GM12878 (cell line): Measurements from ENCODE around the gene FCHSD2. TPM values are rescaled to one million over a fixed set of nuclear protein-coding genes. Genes with fewer than 3 reads are reported as not detected.

Experiments
- ATAC-seq: fragments of 200-7000 bp; cut with Tn5 transposase; 3 replicates; pipeline ENCODE4 v1.9.1; 2020; ENCODE audit warnings: mild to moderate bottlenecking, moderate library complexity
- BruUV-seq: library from RNA; stranded (reverse); fragments of 400-500 nt; replicated peaks from 2 replicates; lab custom pipeline; 2021; lab: Mats Ljungman, UMichigan
- CTCF ChIA-PET: fragments of 300-600 bp; sonication (Branson Sonifier 250); formaldehyde crosslinking; extraction: SDS; loops from one replicate; lab custom pipeline; 2021; ENCODE audit warnings: inconsistent platforms; lab: Yijun Ruan, JAX
- POLR2A ChIA-PET: fragments of 350-600 bp; formaldehyde crosslinking; extraction: SDS; loops from one replicate; lab custom pipeline; 2021; ENCODE audit warnings: inconsistent platforms; lab: Charles Lee
- RAD21 ChIA-PET: fragments of 300-600 bp; sonication (Branson Sonifier 250); formaldehyde crosslinking; loops from one replicate; lab custom pipeline; 2023; ENCODE audit warnings: antibody characterized with exemption; ENCODE audit not compliant: unreplicated experiment; lab: Charles Lee
- SMC1A ChIA-PET: fragments of 300-600 bp; sonication (Branson Sonifier 250); formaldehyde crosslinking; loops from one replicate; lab custom pipeline; 2023; ENCODE audit not compliant: unreplicated experiment, uncharacterized antibody; lab: Charles Lee
- DNase-seq: peaks from one replicate; pipeline ENCODE4 v3.0.0-alpha.2; 2011; ENCODE audit warnings: low read depth, low spot score
- FAIRE-seq: peaks from 3 replicates; lab custom pipeline; 2011; peaks lifted over from hg19 to GRCh38; lab: Jason Lieb, UNC
- H2AFZ ChIP-seq: 2 replicates; pipeline ENCODE4 v1.6.0; 2011; ENCODE audit warnings: low read depth, low read length, control low read depth; ENCODE audit not compliant: control insufficient read depth
- H3K27ac ChIP-seq: 2 replicates; pipeline ENCODE4 v1.5.1; 2011; ENCODE audit warnings: control low read depth; ENCODE audit not compliant: control insufficient read depth, insufficient read depth
- H3K27me3 ChIP-seq, 2 experiments: replicated peaks in 1 of 2; 2 replicates each; pipeline versions ENCODE4 v1.6.0 to v1.6.1; 2011; ENCODE audit warnings: low read length in 1 of 2; ENCODE audit not compliant: control insufficient read depth in 2 of 2, insufficient read depth in 2 of 2
- H3K36me3 ChIP-seq, 2 experiments: 2 replicates each; pipeline ENCODE4 v1.5.1; 2011; ENCODE audit warnings: low read length in 1 of 2; ENCODE audit not compliant: control insufficient read depth in 2 of 2, insufficient read depth in 2 of 2
- H3K4me1 ChIP-seq: 2 replicates; pipeline ENCODE4 v1.6.1; 2011; ENCODE audit warnings: mild to moderate bottlenecking, low read length, moderate library complexity, mixed read lengths; ENCODE audit not compliant: control insufficient read depth, insufficient read depth
- H3K4me2 ChIP-seq: 2 replicates; pipeline ENCODE4 v1.6.0; 2011; ENCODE audit warnings: control low read depth; ENCODE audit not compliant: control insufficient read depth, insufficient read depth
- H3K4me3 ChIP-seq: fragments of 200-600 bp; sonication (generic); 2 replicates; pipeline ENCODE4 v1.5.1; 2016
- H3K79me2 ChIP-seq: 2 replicates; pipeline ENCODE4 v1.6.0; 2011; ENCODE audit warnings: low read length; ENCODE audit not compliant: control insufficient read depth, insufficient read depth
- H3K9ac ChIP-seq: 2 replicates; pipeline ENCODE4 v1.8.0; 2011; ENCODE audit warnings: low read length, control low read depth, mixed read lengths; ENCODE audit not compliant: control insufficient read depth, insufficient read depth
- H3K9me3 ChIP-seq: replicated peaks from 3 replicates; pipeline ENCODE4 v1.5.1; 2011; ENCODE audit warnings: mild to moderate bottlenecking, low read length; ENCODE audit not compliant: control insufficient read depth, insufficient read depth
- H4K20me1 ChIP-seq: 2 replicates; pipeline ENCODE4 v1.6.0; 2011; ENCODE audit not compliant: control insufficient read depth, insufficient read depth
- ATF3 ChIP-seq: IDR thresholded peaks from 2 replicates; pipeline ENCODE4 v1.6.1; 2011; ENCODE audit warnings: low read depth, mild to moderate bottlenecking, low read length, moderate library complexity, borderline replicate concordance; ENCODE audit errors: extremely low read depth
- CBX3 ChIP-seq: fragments of 200-600 bp; sonication (generic); IDR thresholded peaks from 2 replicates; pipeline ENCODE4 v1.6.1; 2016; ENCODE audit warnings: low read depth, borderline replicate concordance
- CBX5 ChIP-seq: sonication (generic); IDR thresholded peaks from 2 replicates; pipeline ENCODE4 v1.6.1; 2016; ENCODE audit warnings: low read depth, moderate library complexity, mild to moderate bottlenecking, inconsistent platforms
- FOXM1 ChIP-seq: IDR thresholded peaks from 2 replicates; pipeline ENCODE4 v1.6.1; 2012; ENCODE audit warnings: low read depth, mild to moderate bottlenecking, inconsistent platforms, low read length, moderate library complexity
- HDAC6 ChIP-seq: fragments of 200-600 bp; sonication (generic); IDR thresholded peaks from one replicate; pipeline ENCODE4 v1.8.0; 2017; ENCODE audit warnings: antibody characterized with exemption; ENCODE audit not compliant: unreplicated experiment
- NFXL1 ChIP-seq: fragments of 450-650 bp; IDR thresholded peaks from 2 replicates; pipeline ENCODE4 v1.6.1; 2017; ENCODE audit warnings: antibody characterized with exemption, mild to moderate bottlenecking, borderline replicate concordance
- NRF1 ChIP-seq: conservative IDR thresholded peaks from 2 replicates; pipeline ENCODE4 v1.6.1; 2011; ENCODE audit warnings: mild to moderate bottlenecking, low read depth, low read length, improper control_type of control experiment
- SMARCA5 ChIP-seq: fragments of 450-650 bp; IDR thresholded peaks from 2 replicates; pipeline ENCODE4 v1.6.1; 2017; ENCODE audit warnings: mild to moderate bottlenecking
- TBL1XR1 ChIP-seq: IDR thresholded peaks from 2 replicates; pipeline ENCODE4 v1.6.1; 2012; ENCODE audit warnings: low read depth, low read length, improper control_type of control experiment
- ZBED1 ChIP-seq: IDR thresholded peaks from 2 replicates; pipeline ENCODE4 v1.6.1; 2016; ENCODE audit warnings: borderline replicate concordance
- ZSCAN29 ChIP-seq: fragments of 450-650 bp; IDR thresholded peaks from 2 replicates; pipeline ENCODE4 v1.6.1; 2017; ENCODE audit warnings: mild to moderate bottlenecking, moderate library complexity
- WGBS: methylation state at CpG from one replicate; pipeline ENCODE4 v1.1.6; 2016; ENCODE audit warnings: low lambda C conversion rate; ENCODE audit not compliant: insufficient replicate concordance, insufficient coverage; ENCODE audit errors: missing lambda C conversion rate; 5-methylcytosine and 5-hydroxymethylcytosine counted together
- in situ Hi-C: fragments of 300-500 bp; cut with MboI; formaldehyde crosslinking; loops from 9 replicates; pipeline ENCODE4 v1.14.3; 2018; ENCODE audit warnings: mixed read lengths
- intact Hi-C: fragments of 100-400 bp; cut with micrococcal nuclease; formaldehyde crosslinking; loops from one replicate; pipeline ENCODE4 v1.14.2; 2022; ENCODE audit not compliant: unreplicated experiment
- polyA plus RNA-seq, 11 experiments: library from polyadenylated mRNA; depleted of rRNA in 4 of 11; unstranded in 6 of 11; stranded (reverse) in 5 of 11; fragments of >200 nt; fragmentation: Nextera tagmentation in 4 of 11; fragmentation: Illumina TruSeq in 1 of 11; extraction: Ambion mirVana in 4 of 11; extraction: Trizol in 1 of 11; gene quantifications; 1 replicate in 1 of 11; 2 replicates in 10 of 11; pipeline versions ENCODE4 v1.2.1 to v1.2.3, GENCODE V29; 2011 to 2016; ENCODE audit warnings: inconsistent platforms in 2 of 11, missing spikeins in 2 of 11, low read depth in 1 of 11
- total RNA-seq, 4 experiments: library from RNA; depleted of rRNA in 3 of 4; stranded (reverse); fragments of >200 nt in 3 of 4; fragmentation: Illumina TruSeq in 1 of 4; extraction: Trizol in 1 of 4; gene quantifications; 2 replicates each; pipeline versions ENCODE4 v1.2.1 to v1.2.3, GENCODE V29; 2013 to 2021
- TF ChIP-seq, protein P1 (sequence below): IDR thresholded peaks from 2 replicates; pipeline ENCODE4 v1.6.1; 2012; ENCODE audit warnings: low read length, inconsistent platforms
- TF ChIP-seq, protein P2 (sequence below): IDR thresholded peaks from 2 replicates; pipeline ENCODE4 v1.6.1; 2012; ENCODE audit warnings: improper control_type of control experiment, low read depth, low read length; ENCODE audit not compliant: insufficient replicate concordance
- TF ChIP-seq, protein P3 (sequence below): fragments of 450-650 bp; IDR thresholded peaks from 2 replicates; pipeline ENCODE4 v1.6.1; 2016; ENCODE audit warnings: mild to moderate bottlenecking

Gene FCHSD2
- total and polyA plus RNA-seq, 10 of the 15 experiments (the other 5 are each of a cell fraction or from before 2014, with no cell fraction given), result 13.2 to 89.8 (median 47.8) TPM

- BruUV-seq, result TSS peak; percentile 89
- Histone ChIP-seq H3K27me3 (no peaks in the 10 kb centered on the region), H4K20me1 (no peaks in the 10 kb centered on the region), H2AFZ (peak overlapping the region; percentile 57), H3K36me3 (peaks cover 0 to 3% of the 10 kb centered on the region in 2 experiments; a peak in 1 of 4 replicates), H3K79me2 (peaks cover 44% of the 10 kb centered on the region), H3K4me1 (peaks cover 49% of the 10 kb centered on the region), H3K4me2 (peak overlapping the region; percentile 89), H3K27ac (peak overlapping the region; percentile 99), H3K9ac (peak overlapping the region; percentile 82), H3K4me3 (peak overlapping the region; percentile 61), H3K9me3 (no peaks in the 10 kb centered on the region)
- under 1% methylated on average over 13 of the region's 13 CpGs for WGBS
- in situ Hi-C loops (no loop called here), intact Hi-C loops (no loop called here)
- ChIA-PET RAD21 (interaction anchor here (0.7 to 22.1 kb wide), 13 partner anchors 13 to 349 kb away, joined by 3 to 441 read pairs (median 3); no protein-coding TSS in a partner anchor), POLR2A (interaction anchor here (0.6 to 18.6 kb wide), 12 partner anchors 8 to 350 kb away, joined by 3 to 384 read pairs (median 4); partner anchors contain the start of gene STARD10), CTCF (interaction anchor here (0.5 to 8.9 kb wide), 12 partner anchors 9 to 381 kb away, joined by 3 to 98 read pairs (median 6); no protein-coding TSS in a partner anchor), SMC1A (interaction anchor here (0.8 to 37.3 kb wide), 7 partner anchors 9 to 312 kb away, joined by 3 to 926 read pairs (median 4); no protein-coding TSS in a partner anchor)
- FAIRE-seq (peak; percentile 41), DNase-seq (no peak), ATAC-seq (peak; percentile 2; the same call in 1 of the 3 replicates)
- no peak for TF ChIP-seq HDAC6
- TF ChIP-seq, protein P1, sequence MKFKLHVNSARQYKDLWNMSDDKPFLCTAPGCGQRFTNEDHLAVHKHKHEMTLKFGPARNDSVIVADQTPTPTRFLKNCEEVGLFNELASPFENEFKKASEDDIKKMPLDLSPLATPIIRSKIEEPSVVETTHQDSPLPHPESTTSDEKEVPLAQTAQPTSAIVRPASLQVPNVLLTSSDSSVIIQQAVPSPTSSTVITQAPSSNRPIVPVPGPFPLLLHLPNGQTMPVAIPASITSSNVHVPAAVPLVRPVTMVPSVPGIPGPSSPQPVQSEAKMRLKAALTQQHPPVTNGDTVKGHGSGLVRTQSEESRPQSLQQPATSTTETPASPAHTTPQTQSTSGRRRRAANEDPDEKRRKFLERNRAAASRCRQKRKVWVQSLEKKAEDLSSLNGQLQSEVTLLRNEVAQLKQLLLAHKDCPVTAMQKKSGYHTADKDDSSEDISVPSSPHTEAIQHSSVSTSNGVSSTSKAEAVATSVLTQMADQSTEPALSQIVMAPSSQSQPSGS, result no peak
- no peak for TF ChIP-seq CBX5
- no peak for TF ChIP-seq SMARCA5
- no peak for TF ChIP-seq ZSCAN29
- no peak for TF ChIP-seq FOXM1
- no peak for TF ChIP-seq NRF1
- TF ChIP-seq, protein P2, sequence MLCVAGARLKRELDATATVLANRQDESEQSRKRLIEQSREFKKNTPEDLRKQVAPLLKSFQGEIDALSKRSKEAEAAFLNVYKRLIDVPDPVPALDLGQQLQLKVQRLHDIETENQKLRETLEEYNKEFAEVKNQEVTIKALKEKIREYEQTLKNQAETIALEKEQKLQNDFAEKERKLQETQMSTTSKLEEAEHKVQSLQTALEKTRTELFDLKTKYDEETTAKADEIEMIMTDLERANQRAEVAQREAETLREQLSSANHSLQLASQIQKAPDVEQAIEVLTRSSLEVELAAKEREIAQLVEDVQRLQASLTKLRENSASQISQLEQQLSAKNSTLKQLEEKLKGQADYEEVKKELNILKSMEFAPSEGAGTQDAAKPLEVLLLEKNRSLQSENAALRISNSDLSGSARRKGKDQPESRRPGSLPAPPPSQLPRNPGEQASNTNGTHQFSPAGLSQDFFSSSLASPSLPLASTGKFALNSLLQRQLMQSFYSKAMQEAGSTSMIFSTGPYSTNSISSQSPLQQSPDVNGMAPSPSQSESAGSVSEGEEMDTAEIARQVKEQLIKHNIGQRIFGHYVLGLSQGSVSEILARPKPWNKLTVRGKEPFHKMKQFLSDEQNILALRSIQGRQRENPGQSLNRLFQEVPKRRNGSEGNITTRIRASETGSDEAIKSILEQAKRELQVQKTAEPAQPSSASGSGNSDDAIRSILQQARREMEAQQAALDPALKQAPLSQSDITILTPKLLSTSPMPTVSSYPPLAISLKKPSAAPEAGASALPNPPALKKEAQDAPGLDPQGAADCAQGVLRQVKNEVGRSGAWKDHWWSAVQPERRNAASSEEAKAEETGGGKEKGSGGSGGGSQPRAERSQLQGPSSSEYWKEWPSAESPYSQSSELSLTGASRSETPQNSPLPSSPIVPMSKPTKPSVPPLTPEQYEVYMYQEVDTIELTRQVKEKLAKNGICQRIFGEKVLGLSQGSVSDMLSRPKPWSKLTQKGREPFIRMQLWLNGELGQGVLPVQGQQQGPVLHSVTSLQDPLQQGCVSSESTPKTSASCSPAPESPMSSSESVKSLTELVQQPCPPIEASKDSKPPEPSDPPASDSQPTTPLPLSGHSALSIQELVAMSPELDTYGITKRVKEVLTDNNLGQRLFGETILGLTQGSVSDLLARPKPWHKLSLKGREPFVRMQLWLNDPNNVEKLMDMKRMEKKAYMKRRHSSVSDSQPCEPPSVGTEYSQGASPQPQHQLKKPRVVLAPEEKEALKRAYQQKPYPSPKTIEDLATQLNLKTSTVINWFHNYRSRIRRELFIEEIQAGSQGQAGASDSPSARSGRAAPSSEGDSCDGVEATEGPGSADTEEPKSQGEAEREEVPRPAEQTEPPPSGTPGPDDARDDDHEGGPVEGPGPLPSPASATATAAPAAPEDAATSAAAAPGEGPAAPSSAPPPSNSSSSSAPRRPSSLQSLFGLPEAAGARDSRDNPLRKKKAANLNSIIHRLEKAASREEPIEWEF, result no peak
- TF ChIP-seq, protein P3, sequence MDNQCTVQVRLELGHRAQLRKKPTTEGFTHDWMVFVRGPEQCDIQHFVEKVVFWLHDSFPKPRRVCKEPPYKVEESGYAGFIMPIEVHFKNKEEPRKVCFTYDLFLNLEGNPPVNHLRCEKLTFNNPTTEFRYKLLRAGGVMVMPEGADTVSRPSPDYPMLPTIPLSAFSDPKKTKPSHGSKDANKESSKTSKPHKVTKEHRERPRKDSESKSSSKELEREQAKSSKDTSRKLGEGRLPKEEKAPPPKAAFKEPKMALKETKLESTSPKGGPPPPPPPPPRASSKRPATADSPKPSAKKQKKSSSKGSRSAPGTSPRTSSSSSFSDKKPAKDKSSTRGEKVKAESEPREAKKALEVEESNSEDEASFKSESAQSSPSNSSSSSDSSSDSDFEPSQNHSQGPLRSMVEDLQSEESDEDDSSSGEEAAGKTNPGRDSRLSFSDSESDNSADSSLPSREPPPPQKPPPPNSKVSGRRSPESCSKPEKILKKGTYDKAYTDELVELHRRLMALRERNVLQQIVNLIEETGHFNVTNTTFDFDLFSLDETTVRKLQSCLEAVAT, result 0 out of 2 replicates have a peak, but pooled peaks have one; percentile 25
- no peak for TF ChIP-seq NFXL1
- TF ChIP-seq ZBED1, result no peak
- no peak for TF ChIP-seq CBX3
- no peak for TF ChIP-seq TBL1XR1
- TF ChIP-seq ATF3, result no peak
Observed at GRCh38 chr11:73143126-73143838, 1.2 kb upstream of the FCHSD2 start.
